Endometrium (tissue), 2 donors: ENCODE results near the gene DMD.
A peak's percentile ranks its signal among the peaks of the same experiment; 100 is the strongest.
"Not testable (repeated sequence)": the region's sequence is repeated elsewhere in the genome, so short reads cannot be mapped to it uniquely, and the experiment has no call there.

Experiments
- FAIRE-seq: peaks from 2 replicates; lab custom pipeline; 2012; peaks lifted over from hg19 to GRCh38; lab: Jason Lieb, UNC
- donor health status: control.
- donor health status: control.

The DMD gene

DNA sequence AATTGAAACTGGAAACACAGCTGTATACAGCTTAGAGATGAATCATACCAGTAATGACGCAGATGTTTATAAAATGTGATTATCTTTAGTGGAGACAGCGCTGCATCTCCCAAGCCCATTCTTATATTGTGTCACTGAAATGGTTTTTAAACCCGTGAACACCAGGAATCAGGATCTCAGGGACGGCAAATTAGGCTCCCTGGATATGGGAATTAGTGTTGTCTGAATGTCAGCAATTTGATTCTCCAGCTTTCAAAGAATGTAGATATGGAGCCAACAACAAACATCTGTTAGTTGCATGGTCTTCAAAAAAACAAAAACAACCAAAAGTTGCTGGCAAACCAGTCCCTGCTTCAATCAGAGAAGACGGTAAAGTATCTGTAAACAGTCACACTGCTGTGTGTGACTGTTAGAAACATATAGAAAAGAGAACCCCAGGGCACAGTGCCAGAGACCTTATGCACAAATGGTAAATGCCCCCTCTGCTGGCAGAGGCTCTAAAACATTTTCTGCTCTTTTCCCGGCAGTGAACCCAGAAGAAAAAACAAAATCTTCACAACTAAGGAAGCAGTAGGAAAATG is 1787.7 kb downstream of the DMD start:
- peak; percentile 12 for FAIRE-seq

DNA sequence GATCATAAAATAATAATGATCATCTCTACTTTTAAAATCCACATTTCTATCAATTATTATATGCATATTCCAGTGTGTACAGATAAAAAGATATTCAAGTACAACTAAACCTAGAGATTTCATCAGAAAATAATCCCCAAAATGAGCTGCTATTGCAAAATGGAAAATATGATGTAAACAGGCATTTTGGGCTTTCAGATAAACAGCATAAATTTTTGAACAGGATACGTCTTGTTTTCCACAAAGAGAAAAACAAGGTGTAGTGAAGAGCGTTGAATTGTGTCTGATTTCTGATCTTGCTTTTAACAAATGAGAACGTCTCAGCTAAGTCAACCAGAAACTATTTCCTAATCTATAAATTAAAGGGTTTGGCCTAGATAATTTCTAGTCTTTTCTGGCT is 1789.9 kb downstream of the DMD start:
- no peak for FAIRE-seq

DNA sequence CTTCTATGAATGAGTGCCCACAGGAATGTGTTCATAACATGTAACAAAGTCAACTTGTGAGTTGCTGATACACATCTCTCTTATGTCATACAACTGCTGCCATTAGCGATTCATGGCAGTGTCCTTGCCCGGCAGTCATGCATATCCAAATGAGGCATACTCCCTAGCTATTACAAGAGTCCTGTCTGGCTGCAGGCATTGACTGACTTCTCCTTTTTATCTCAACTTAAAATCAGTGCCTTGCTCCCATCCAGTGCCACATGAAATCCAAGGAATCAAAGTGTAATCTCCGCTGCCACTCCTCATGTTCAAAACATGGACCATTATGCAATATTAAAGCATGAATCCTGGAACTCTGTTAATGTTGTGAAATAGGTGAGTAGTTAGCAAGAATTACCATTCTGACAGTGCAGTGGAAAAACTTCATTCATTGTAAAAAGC is 1790.6 kb downstream of the DMD start:
- no peak for FAIRE-seq

DNA sequence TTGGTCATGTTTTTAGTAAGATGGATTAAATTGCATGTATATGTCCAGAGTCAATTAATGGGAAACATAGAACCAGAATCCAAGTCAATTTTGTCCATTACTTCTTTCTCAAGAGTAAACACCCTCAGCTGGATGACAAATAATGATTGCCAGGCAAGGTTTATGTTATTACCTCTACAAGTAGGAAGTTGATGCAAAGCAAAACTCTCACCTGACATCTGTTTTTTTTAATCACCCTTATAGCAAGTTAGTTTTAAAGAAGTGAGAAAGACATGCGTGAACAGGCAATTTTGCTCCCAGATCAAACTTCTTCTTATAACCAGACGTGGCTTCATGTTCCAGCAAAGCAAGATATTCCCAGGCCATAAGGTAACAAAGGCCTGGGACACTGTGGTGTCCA is 1791.0 kb downstream of the DMD start:
- no peak for FAIRE-seq

DNA sequence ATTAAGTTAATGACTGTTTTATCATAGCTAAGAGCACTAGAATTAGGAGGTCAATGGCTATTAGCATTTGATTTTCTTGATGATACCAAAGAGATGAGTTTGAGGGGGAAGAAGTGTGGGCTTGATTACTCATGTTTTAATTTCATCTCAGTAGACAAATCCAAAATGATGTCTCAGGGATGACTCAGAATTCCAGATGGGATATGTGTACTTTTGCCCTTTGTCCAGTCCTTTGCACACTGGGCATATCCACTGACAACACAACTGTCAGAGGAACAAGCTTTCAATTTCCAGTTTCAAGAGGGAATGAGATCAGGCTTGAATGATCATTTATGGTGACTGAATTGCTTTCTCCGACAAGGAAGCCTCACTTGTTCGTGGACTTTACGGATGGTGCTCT is 1814.2 kb downstream of the DMD start:
- FAIRE-seq = no peak

DNA sequence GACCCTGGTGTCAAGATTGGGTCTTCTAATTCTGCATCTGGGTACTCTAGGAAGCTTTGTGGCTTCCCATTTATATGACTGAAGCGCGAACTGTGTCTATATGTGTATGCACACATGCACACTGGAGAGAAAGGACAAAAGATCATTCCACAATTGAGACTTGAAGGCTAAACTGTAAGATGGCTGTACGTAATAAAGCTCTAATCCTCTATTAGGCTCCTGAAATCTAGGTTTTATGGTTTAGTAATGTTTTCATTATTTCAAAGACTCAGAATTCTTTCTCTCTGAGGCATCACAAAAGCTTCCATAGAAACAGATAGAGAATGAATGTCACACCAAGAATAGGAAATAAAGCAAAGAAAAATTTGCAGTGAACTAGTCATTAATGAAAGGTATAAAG is 1818.8 kb downstream of the DMD start:
- FAIRE-seq = no peak

DNA sequence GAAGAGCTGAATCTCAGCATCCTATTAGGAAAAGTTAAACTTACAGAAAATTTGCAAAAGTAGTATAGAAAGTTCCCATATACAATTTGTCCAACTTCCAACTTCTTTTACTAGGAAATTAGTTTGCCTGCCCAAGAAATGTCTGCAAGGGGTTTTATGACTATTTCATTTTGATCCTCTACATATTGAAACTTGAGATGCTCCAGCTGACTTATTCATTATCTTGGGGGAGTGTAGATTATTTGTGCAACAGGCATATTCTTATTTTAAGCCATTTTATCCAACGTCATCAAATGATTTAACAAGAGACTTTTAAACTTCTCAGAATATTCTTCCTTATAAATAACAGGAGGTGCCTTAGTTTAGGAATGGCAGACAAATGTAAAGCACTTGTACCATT is 1822.4 kb downstream of the DMD start:
- FAIRE-seq = no peak

DNA sequence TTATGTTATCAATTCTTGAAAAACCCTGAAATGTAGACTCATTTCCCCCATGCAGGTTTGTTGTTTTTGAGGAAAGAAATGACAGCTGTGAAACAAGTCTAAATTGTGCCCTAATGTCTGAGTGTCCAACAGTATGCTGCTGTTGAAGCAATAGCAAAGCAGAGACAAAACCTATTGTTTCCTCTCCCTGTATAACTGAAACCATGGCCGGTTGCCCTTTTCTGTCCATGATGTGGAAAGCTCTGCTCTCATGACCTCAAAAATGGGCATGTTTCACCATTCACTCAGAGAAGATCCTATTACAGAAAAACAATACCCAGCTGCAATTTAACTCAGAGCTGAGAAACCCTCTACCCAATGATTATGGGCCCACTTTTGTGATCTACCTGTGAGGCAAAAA is 1826.9 kb downstream of the DMD start:
- no peak for FAIRE-seq

DNA sequence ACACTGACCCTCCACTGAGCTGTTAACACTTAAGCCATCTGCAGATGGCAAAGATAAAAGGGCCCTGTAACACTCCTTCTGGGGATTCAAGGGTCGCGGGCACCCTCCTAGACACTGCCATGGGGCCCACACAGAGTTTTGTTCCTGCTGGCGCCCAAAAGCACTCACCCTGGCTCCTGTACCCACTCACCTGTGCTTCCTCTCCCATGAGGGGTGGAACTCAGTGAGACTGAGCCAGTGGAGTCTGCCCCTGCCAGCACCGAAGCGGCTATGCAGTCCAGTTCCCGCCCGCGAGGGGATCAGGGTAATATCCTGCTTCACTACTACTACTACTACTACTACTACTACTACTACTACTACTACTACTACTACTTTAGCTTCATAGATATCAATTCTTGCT is 1827.4 kb downstream of the DMD start:
- no peak for FAIRE-seq

DNA sequence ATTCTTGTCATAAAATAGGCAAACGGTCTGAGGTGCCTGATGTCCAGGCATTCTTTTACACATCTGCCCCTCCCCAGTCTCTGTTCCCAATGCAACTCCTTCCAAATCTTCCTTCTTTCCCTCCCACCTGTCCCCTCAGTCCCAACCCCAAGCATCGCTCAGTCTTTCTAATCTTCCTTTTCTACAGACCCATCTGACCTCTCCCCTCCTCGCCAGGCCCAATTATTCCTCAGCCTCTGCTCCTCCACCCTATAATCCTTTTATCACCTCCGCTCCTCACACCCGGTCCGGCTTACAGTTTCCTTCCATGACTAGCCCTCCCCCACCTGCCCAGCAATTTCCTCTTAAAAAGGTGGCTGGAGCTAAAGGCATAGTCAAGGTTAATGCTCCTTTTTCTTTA is 1832.4 kb downstream of the DMD start:
- not testable (repeated sequence) for FAIRE-seq

DNA sequence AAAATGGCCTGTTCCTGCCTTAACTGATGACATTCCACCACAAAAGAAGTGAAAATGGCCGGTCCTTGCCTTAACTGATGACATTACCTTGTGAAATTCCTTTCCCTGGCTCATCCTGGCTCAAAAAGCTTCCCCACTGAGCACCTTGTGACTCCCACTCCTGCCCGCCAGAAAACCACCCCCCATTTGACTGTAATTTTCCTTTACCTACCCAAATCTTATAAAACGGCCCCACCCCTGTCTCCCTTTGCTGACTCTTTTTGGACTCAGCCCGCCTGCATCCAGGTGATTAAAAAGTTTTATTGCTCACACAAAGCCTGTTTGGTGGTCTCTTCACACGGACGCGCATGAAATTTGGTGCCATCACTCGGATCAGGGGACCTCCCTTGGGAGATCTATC is 1833.5 kb downstream of the DMD start:
- not testable (repeated sequence) for FAIRE-seq

DNA sequence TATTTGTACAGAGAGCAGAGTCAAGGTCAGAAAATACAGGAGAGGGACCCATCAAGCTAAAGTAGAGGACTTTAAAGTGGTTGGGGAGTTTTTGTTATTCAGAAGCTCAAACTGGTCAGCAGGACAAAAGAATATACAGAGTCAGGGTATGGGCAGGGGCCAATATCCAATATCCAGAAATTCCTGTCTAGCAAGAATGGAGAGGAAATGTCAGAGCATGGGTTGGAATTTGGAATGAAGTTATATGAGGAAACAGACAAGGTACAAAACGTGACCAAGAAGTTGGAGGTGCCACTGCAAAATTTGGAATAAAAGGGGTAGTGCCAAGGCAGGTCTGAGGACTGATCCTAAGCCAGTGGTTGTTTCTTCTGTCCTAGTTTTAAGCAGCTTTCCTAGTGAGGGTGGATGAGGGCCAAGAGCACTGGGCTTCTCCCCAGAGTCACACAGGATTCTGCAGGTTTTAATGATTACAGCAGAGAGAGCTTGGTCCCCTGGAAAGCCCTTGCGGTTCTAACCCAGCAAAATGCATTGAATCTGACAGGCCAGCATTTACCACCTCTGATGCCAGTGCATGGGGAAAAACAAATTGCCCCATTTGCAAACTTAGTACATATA is 1834.8 kb downstream of the DMD start:
- no peak for FAIRE-seq

DNA sequence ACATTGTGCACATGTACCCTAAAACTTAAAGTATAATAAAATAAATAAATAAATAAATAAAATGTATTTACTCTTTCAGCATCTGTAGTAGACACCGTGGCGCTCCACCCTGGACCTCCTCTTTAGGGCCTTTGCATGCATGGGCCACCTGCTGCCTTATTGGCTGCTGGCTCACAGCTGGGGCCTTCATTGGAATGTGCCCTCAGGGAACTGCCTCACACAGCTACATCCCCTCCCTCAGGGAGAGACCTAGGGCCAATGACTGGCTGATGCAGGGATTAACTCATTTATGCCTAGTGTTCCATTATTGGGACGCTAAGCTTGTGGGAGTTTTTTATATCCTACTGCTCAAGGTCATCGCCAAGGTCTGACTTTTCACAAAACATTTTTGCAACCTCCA is 1836.6 kb downstream of the DMD start:
- no peak for FAIRE-seq

DNA sequence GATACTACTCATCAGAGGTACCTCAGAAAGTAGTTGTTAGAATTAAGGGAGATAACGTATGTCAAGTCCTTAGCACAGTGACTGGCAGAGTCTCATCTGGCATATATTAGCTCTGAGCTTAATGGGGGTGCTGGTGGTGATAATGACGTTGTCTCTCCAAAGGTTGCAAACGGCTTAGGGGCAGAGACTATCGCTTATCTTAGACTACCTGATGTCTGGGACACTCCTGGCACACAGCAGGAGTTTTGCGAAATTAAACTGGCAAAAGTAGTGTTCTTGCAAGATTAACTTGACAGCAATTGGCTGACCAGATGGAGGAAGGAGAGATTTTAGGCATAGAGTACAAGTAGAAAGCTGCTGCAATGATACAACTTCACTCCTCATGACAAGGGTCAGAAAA is 1839.4 kb downstream of the DMD start:
- no peak for FAIRE-seq

DNA sequence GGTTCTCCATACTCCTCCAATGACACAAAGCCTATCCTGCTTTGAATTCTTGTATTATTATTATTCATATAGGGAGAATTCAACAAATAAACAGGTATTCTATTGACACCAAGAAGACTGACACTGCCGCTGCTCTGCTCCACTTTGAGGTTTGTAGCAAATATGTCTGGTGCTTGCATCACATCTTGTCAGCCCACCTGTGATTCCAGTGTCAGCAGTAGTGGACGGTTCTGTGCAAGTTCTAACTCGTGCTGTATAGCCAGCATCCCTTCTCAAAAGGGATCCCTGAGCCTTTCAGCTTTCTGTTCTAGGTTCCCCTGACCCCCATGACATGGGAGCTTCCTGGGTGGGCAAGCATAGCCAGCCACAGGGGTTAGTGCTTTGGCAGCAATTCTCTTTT is 1843.5 kb downstream of the DMD start:
- FAIRE-seq = no peak

DNA sequence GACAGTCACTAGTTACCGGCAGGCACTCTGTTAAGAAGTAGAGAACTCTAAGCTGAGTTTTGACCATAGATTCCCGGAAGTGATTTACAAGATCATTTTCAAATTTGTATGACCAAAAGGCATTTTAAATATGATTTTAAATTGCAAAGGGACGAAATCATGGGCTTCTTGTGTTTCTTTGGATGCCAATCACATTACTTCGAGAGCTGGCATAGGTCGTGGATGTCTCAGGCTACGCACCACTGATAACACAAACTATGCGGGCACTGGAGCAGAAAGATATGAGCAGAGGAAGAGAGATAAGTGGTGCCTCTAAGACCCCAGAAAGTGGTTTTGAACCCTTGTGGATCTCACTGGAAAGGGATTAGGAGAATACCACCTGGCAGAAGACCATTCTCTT is 1845.3 kb downstream of the DMD start:
- FAIRE-seq = no peak

DNA sequence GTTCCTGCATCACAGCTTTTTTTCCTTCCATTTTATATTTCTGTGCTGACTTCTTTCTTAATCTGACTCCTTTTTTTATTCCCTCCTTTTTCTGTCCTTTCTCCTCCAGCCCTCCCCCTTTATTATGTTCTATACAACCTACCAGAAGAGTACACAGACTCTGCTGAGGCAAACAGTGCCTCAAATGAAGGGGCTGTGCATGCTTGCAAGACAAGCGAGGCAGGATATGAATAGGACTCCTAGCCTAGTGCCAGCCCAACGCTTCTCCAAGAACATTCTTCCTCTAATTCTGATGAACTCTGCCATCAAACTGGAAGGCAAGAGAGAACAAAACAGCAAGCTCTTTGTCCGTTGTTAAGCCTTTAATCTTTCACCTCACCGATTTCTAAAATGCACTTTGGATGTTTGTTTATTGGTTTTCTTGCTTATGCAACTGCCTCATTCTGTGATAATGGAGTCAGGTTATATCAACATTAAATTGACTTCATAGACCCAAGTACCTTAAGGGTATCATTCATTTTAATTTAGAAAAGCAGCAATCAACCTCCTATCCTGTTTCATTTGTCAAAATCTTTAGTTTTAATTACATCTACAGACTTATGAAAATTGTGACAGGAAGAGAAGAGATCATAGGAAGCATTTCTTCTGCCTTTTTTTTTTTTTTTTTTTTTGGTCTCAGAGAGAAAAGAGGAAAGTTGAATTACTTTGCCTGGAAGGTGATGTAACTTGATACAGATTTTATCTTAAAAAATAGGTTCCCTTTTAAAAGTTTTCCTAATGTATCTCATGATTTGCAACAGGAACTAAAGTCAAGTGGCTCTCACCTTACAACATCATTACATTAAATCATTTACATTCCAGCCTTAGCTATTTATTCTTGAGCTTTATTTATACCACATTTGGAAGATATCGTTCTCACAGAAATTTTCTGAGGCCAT is 1854.8 kb downstream of the DMD start:
- FAIRE-seq = no peak

DNA sequence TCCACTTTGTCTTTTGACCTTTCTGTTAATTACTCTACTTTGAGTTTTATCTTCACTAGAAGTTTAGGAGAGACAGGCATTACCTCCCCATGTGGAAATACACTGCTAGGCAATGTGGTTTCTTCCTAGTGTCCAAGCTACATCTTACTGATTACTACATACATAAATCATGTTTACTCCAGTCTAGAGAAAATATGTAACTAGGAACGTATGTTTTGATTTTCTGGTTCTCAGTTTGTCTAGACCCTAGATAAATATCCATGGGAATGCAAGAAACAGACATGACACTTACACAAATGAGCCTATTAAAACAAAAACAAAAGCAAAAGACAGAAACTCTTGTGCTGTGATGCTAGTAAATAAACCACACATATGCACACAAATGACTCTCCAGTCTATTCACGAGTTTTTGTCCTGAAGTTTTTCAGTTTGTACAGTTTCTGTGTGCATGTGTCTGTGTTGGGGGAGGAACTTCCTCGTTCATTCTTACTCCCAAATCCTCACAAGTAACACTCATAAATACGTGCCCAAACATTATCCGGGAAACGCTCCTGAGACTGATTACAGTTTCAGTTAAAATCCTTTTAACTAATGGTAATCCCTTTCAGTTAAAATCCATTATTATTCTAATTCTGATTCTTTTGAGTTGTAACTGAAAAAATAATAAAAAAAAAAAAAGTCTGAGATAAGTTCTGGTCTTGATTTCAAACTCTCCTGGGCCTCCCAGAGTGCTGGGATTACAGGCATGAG is 1856.0 kb downstream of the DMD start:
- peak; percentile 45 for FAIRE-seq

DNA sequence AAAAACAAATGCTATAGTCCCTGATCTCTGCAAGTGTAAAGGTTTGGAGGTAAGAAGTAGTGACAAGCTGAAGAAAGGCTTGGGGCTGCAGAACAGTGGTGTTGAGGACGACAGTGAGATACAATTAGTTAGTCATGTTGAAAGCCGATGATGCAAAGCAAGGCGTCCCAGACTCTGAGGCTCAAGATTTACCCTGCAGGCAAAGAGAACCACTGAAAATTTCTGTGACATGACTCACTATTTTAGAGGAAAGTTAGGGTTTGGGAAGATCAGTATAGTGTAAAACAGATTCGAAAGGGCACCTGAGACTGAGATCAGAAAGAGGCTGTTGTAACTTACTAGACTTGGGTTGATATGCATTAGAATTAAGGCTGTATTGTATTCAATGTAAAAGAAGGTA is 1858.3 kb downstream of the DMD start:
- FAIRE-seq = no peak

DNA sequence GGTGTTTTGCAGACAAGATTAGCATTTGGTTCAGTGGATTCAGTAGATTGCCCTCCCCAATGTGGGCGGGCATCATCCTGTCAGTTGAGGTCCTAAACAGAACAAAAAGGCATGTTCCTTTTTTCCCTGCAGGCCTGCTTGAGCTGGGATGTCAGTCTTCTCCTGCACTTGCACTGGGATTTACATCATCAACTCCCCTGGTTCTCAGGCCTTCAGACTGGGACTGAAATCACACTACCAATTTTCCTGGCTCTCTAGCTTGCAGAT is 1860.6 kb downstream of the DMD start:
- FAIRE-seq = no peak

DNA sequence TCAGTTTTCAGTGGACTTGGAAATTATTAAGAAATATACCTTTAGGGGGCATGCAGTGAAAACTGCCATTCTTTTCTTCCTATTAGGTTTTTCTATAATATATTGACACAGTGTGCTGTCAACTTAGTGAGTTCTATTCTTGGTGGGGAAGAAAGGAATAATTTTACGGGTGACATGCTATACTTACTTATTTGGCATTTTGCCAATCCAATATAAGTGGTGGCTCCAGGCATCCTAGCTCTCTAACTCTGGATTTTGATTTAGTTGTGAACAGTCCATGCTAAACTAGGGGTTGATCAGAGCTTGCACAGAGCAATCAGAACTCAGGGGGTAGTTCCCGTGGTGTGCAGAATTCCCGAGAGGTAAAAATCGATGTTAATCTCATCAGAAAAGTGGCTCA is 1861.8 kb downstream of the DMD start:
- FAIRE-seq = no peak

DNA sequence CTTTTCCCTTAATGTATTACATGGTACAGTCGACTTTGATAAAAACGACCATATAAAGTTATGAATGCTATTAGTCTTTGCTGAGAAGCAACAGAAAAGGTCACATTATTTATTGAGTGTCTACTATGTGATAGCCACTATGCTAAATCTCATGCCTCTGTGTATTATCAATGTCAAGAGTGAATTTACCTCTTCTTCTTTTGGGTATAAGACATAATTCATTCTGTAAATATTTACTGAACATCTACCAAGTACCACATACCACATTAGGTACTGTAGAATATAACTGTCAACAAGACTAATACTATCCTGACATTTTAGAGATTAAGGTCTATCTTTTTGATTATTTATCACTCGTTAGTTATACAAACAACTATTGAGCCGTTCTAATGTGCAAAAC is 1870.8 kb downstream of the DMD start:
- FAIRE-seq = no peak

DNA sequence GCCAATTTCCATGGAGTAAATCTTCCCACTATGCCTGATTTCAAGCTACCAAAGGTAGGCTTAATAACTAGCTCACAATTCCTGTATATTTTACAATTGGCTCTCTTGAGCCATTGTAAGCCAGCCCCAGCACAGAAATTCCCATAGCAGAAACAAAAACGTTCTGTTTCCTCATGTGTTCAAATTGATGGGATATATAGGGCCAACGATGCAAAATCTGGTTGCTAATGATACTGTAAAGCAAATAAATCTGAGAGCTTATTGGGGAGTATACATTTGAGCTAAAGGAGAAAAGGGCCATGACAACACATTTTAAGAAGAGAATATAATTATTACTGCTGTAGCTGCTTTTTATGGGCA is 1872.4 kb downstream of the DMD start:
- FAIRE-seq = no peak
